ENCODE data around the gene TRPV5. TPM values are rescaled to one million over a fixed set of nuclear protein-coding genes. Genes with fewer than 3 reads are reported as not detected.

TRPV5 gene
- total RNA-seq, 1 donor from 2014 or later: not detected

DNA sequence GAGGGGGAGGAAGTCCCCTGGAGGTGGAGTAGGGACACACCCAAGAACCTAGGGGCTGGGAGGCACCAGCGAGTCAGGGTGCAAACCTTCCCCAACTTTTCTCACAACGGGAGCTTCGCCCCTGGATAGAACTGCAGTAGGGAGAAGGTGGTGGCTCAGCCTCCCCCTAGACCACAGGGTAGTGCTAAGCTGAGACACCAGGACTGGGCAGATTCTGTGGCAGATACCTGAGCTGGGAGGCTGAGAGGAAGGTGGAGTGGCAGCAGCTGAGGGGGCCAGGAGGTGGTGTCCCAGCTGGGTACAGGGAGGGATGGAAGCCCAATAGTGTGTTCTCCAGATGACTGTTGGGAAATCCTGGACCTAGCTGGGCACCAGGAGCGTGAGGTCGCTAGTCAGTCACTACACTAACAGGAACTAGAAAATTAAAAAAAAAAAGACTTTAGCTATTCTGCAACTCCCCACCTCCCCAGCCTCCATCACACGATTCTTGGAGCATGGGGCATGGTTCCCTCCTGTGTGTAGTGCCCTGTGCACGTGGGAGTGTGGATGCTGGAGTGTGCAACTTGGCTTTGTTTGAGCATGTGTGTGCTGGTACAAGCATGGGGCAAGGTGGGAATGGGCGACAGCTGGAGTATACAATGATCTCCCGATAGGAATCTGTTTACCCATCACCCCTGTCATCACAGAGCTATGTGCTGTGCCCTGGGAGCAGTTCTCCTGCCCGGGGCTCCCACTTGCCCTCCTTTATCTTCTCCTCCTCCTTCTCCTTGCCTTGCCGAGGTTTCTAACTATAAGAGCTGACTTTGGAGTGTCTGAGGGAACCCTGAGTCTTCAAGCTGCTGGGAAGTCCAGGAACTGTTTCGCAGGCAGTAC lies 39.2 kb downstream of the TRPV5 start:
- intact Hi-C loops (cut with micrococcal nuclease): no loop called here
- DNase-seq: no peak
- ATAC-seq: no peak

DNA sequence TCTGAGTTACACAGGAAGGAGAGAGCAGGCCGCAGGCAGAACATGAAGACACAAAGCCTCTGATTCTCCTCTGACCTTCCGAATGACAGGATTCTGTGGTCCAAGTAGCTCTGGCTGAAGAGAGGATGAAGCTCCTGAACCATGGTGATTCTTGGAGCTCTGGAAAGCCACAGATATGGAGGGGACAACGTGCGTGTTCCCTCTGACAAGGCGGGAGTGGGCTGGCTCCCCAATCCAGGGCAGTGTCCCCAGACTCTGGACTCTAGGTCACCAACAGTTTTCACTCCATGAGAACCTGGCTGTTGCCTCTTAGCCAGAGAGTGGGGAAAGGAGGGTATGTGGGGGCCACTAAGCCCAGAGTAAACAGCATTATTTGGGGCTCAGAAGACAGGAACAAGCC lies 40.6 kb downstream of the TRPV5 start:
- intact Hi-C loops (cut with micrococcal nuclease): no loop called here
- DNase-seq (no peak), ATAC-seq (no peak)

DNA sequence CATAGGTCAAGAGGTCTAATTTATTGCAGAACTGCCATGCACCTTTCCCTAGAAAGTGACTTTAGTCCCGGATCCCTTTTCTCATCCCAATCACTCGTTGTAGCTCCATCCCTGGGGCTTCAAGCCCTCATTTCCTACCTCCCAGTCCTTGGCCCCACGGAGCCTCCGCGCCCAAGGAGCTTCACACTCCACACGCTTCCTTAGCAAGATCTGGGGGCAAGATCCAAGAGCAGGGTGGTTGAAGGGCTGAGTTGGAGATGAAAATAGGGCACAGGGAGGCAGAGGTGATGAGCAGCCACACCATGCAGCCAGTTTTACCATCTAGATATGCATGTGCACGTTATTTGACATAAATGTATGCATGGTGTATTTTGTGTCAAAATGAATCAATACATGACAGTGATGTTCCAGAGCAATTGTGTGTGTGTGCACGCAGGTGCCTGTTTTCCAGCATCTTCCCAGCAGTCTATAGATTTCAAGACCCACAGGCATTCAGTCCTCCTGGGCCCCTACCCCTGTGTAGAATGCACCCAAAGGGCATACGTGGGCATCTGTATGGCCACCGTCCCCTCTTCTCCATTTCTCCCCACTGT lies 42.0 kb downstream of the TRPV5 start:
- DNase-seq (no peak), ATAC-seq (no peak)
- intact Hi-C loops (cut with micrococcal nuclease): no loop called here

DNA sequence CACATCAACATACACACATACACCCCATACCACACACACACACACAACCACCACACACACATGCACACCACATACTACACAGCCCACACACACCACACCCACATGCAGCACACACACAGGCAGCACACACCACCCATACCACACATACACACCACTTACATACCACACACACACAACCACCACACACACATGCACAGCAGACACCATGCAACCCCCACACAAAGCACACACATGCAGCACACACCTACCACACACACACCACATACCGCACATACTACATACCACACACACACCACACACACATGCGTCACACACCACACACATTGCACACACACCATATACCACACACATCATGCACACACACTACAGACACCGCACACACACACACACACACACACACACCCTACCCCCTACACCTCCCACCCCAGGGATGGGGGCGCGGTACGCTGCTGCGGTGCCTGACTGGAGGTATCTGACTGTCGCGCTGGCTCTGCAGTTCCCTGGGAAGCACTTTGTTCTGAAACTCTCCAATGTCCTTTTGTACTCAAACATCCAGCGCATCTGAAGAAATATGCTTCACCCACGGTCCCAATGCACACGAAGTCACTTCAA lies 42.6 kb downstream of the TRPV5 start:
- intact Hi-C loops (cut with micrococcal nuclease): no loop called here
- DNase-seq (no peak), ATAC-seq (no peak)

DNA sequence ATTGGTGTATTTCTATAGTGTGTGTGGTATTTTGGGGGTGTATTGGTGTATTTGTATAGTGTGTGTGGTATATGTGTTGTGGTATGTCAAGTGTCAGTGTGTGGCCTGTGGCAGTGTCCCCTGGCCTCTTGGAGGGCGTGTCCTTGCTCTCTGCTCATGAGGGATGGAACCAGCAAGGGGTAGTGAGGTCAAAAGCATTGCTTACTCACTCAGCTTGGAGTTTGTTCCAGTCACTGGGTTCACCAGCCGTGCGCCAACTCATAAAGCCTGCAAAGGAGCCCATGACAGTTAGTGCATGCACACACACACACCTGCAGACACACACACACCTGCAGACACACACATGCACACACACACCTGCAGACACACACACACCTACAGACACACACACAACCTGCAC lies 43.7 kb downstream of the TRPV5 start:
- intact Hi-C loops (cut with micrococcal nuclease): no loop called here
- ATAC-seq: no peak
- no peak for DNase-seq

DNA sequence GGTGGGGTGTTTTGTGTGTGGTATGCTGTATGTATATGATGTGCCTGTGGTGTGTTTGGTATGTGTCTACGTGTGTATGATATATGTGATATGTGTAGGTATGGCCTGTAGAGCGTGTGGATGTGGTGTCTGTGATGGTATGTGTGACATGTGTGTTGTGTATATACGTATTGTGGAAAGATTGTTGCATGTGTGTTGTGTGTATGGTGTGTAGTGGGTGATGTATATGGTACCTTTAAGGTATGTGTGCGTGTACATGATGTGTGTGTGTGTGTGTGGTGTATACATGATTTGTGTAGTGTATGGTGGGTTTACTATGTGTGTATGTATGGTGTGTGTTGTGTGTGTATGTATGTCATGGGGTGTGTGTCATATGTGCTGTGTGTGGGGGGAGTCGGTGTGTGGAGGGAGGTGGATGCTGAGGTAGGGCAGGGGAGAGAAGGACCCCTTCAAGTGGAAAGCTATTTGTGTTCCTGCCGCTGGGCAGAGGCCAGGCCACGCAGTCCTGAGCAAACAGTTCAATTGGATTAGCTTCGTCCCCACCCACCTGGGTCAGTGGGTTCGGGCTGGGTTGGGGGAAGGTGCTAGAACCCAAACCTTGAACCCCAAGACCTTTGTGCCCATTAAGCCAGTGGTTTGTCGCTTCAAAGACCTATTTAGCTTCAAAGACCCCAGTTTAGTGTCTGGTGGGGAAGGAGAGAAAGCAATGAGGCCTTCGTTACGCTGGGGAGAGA lies 46.1 kb downstream of the TRPV5 start:
- DNase-seq (no peak), ATAC-seq (no peak)
- intact Hi-C loops (cut with micrococcal nuclease): no loop called here

DNA sequence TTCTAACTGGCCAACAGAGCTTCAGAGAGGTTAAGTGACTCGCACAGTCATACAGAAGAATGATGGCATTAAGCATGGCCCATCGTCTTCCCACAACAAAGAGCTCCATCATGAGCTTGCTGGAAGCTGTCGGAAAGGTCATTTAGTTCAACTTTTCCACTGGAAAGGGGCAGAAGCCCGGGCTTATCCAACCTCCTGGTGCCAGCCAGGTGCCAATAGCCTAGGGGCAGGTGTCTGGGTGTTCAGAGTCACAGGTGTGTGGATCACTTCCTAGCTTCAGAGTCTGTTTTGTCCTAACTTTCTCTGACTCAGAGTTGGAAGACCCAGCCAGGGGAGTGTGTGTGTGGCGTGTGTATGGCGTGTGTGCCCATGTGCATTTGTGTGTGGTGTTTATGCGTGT lies 46.7 kb downstream of the TRPV5 start:
- no peak for ATAC-seq
- DNase-seq: no peak
- intact Hi-C loops (cut with micrococcal nuclease): no loop called here

DNA sequence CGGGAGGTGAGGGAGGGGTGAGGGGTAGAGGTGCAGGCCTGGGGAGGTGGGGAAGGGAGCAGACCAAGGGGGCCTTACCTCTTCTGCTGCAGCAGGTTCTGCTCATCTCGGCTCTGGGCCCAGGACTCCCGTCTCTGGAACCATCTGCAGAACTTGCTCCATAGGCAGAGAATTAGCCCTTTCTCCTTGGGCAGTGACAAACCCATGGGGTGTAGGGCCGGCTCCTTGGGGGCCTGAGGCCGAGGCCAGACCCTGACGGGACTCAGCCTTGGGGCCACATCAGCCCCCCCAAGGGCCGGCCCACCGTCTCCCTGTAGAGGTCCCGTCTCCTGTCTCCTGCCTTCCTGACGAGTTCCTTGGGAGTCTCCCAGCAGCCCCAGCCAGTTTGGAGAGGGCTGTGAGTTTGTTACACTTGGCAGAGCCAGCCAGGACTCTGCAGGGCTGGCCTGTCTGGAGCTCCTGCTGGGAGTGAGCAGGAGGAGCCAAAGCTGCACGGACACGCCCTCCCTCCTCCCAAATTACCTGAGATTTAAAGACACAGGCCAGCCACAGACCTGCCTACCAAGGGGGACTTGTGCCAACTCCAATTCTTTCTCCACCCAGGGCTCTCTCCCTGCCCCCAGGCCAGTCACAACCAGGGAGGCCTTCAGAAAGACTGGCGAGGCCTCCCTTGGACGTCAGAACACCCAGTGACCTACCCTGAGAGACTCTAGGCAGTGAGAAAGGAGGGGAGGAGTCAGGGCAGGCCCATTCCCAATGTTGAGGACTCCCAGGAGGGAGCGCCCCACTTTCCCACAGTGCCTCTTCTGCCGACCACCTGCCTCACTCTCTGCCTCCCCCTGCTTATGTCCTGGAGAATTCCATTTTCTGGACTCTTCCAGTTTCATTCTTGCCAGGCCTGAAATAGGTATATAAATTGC lies 48.0 kb downstream of the TRPV5 start, which contains the start of gene TRPV6:
TSS of gene TRPV6 (minus strand) at position 435 of the 920 bp plus-strand sequence.
- DNase-seq (no peak), ATAC-seq (peak; percentile 24)
- intact Hi-C loops (cut with micrococcal nuclease): no loop called here

DNA sequence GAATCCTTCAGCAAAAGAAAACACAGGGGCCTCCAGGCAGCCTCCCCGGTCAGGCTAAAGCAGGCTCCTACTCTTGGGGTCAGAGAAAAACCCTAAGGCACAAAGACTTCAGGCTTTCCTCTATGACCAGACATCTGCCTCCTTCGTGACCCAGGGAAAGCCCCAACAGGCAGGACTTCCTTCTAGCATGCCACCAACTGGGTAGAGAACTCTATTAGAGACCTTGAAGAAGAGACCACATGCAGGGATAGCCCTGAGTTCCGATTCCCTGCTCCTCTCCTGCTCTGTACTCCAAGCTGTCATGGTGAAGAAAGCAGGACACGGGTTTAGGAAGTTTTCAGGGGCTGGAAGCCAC lies 49.3 kb downstream of the TRPV5 start:
- ATAC-seq: no peak
- no peak for DNase-seq
- intact Hi-C loops (cut with micrococcal nuclease): no loop called here

DNA sequence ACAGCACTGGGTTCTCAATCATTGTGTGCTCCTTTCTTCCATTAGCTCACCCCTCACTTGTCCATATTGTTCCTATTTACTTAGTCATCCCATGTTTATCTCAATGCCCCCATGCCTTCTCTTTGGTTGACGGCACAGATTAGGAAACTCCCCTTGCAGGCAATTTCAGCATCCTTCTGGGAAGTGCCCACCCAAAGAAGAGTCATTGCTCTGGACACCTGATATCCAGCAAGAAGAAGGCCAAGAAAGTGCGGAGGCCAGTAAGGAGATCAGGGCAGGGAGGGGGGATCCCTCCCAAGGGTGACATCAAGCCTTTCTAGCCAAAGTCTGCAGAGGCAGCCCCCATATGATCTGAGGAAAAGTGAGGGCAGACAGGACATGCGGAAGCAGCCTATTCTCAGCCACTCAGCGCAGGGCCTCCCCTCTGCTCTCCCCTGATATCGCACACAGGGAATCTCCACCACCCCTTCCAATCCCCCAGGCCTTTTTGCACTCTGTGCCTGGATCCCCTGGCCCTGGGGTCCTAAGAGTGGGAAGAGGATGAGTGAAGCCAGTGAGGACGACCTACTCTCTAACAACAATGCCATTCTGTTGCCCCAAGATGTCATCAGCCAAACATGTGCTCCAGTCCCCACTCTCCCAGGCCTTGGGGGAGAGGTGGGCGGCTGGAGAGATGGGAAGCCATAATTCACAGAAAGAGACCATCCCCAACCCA lies 49.8 kb downstream of the TRPV5 start:
- intact Hi-C loops (cut with micrococcal nuclease): no loop called here
- ATAC-seq (no peak), DNase-seq (no peak)

DNA sequence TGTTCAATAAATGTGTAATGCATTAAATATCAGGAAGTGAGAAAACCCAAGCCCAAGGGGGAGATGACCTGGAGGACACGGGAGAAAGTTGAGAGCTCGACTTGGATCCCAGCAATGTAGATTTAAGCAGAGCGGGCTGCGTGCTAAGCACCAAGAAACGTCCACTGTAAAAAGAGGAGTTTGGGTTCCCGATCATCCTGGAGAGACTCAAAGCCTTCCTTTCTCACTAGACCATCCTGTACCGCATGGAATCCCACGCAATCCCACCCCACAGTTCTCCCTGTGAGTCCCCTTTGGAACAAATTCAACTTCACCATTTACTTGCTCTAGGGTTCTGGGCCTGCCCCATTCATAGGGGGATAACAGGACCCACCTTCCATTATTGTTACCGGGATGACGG lies 50.4 kb downstream of the TRPV5 start:
- ATAC-seq: no peak
- DNase-seq: no peak
- intact Hi-C loops (cut with micrococcal nuclease): no loop called here

DNA sequence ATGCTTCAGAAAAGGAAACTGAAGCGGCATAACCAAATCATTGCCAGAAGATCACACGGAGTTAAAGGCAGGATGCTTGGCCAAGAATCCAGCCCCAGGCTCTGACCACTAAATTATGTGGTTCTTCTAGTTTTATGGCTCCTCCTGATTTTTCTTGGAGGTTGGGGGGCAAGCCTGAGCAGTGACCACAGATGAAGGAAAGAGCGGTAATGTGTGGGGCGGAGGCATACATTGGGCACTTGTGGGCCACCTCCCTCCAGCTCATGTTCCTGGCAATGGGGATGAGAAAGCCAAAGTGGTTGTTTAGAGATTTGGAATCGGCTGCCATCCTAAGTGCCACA lies 51.2 kb downstream of the TRPV5 start:
- DNase-seq: no peak
- intact Hi-C loops (cut with micrococcal nuclease): no loop called here
- ATAC-seq: no peak

DNA sequence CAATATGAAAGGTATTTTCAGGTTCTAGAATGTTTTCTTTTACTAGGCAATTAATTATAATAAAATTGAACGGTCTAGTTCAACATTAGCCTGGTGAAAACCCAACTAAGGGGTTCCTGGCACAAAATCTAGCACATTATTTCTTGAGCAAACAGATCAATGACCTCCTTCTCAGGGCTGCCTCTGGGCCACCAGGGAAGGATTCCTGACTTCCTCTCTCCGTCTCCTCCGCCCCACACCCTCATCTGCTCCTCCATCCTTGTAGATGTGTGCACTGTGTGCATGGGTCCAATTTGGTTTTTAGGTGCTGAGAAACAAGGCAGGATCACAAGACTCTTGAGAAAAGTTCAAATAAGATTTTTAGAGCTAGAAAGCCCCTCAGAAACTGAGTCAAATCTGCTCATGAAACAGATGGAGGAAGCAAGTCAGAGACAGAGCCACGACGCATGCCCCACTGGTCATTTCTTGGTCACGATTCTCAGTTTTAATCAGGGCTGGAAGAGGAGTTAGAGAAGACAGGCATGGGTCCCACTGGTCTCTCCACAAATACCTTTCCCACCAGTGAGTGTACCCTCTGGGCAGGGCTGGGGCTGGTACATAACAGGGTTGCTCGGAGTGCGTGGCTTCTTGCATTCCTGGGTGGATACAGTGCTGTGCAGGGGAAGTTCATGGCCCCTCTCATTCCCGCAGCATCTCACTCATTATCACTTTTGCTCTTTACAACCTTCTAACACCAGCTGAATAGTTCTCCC lies 51.8 kb downstream of the TRPV5 start:
- DNase-seq (no peak), ATAC-seq (no peak)
- intact Hi-C loops (cut with micrococcal nuclease): no loop called here

DNA sequence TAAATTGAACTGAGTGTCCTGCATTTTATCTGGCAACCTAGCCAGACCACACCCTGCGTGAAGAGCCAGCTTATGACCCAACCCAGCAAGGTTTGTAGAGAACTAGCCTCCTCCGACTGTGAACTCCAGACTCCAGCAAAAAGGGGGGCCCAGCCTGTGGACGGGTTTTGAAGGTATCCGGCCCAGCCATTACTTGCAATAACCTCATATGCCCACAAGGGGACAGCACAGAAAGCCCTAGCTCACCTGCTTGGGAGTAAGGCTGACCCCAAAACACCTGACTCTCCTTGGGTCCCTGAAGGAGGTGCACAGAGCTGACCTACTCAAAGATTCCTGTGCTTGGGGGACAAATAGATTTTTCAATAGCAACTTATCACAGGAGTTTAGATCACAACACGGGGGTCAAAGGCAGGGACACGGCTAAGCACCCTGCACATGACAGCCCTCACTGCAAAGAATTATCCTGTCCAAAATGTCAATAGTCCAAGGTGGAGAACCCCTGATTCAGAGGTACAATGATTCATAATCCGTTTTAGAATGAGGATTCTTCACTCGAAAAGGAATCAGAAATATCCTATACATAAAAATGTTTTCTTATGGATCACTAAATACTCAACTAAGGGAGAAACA lies 52.6 kb downstream of the TRPV5 start:
- intact Hi-C loops (cut with micrococcal nuclease): no loop called here
- DNase-seq (no peak), ATAC-seq (no peak)

DNA sequence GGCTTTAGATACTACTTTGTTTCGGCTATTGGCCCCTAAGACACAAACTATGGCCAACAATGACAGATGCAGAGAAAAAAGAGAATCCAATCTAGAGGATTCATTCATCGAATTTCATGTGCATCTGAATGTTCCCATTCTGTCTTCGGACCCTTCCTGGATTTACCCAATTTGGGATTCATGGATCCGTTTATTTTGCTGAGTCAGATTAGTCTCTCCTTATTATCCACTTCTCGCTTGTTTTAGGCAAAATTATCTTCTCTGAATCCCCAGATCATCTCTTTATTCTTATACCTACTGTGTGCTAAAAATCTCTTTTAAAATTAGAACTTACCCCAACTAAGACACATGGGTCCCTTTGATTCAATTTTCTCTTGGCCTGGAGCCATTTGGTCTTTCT lies 54.5 kb downstream of the TRPV5 start:
- no peak for DNase-seq
- ATAC-seq: no peak
- intact Hi-C loops (cut with micrococcal nuclease): no loop called here

DNA sequence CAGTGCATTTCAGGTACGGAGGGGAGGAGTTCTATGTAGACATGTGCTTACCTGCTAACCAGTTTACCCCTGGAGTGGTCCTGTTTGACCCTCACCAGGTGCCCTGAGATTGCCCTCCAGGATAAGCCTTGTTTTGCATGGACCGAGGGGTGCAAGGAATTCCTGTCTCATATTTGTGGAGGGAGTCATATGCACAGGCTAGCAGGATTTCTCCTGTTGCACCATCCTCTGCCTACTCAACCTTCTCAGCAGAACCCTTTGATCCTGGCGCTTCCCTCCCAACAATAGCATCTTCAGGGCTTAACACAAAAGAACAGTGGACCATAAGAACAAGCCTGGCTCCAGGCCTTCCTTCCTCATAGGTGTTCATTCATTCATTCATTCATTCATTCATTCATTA lies 55.2 kb downstream of the TRPV5 start:
- intact Hi-C loops (cut with micrococcal nuclease): no loop called here
- DNase-seq: no peak
- no peak for ATAC-seq

Data from left ventricle myocardium superior (tissue), 1 donor.